Mucosa of descending colon (tissue), 3 donors: ENCODE results near the gene MST1. TPM values are rescaled to one million over a fixed set of nuclear protein-coding genes. Genes with fewer than 3 reads are reported as not detected.

Experiments
- ATAC-seq: fragments of 200-7000 bp; cut with Tn5 transposase; one replicate; pipeline ENCODE4 v1.9.1; 2020; ENCODE audit warnings: mild to moderate bottlenecking, moderate library complexity
- DNase-seq, 3 donors: peaks; one replicate each; pipeline ENCODE4 v3.0.0-alpha.2; 2020
- H3K36me3 ChIP-seq: fragments of 200-600 bp; one replicate; pipeline ENCODE4 v1.8.0; 2021; ENCODE audit warnings: low read depth, mild to moderate bottlenecking
- H3K4me1 ChIP-seq: fragments of 200-600 bp; one replicate; pipeline ENCODE4 v1.8.0; 2021; ENCODE audit warnings: low read depth, mild to moderate bottlenecking
- H3K4me3 ChIP-seq: fragments of 200-600 bp; one replicate; pipeline ENCODE4 v1.8.0; 2021; ENCODE audit warnings: mild to moderate bottlenecking
- H3K9me3 ChIP-seq: fragments of 200-600 bp; one replicate; pipeline ENCODE4 v1.8.0; 2021; ENCODE audit warnings: mild to moderate bottlenecking
- CTCF ChIP-seq: fragments of 200-600 bp; IDR thresholded peaks from one replicate; pipeline ENCODE4 v1.8.0; 2022; ENCODE audit warnings: antibody characterized with exemption, mild to moderate bottlenecking
- intact Hi-C, 2 donors: fragments of 100-400 bp; cut with DNase I in 1 of 2; cut with micrococcal nuclease in 1 of 2; formaldehyde crosslinking; loops; one replicate each; pipeline versions ENCODE4 v1.11.0 to v1.11.1; 2022; cut with DNase I, micrococcal nuclease
- long read RNA-seq, 2 donors: library from polyadenylated mRNA; unstranded; transcript quantifications; one replicate each; pipeline ENCODE4 v2.0.0, GENCODE V29; 2019 to 2021
- total RNA-seq, 3 donors: library from RNA; stranded (reverse); fragmentation: NEBNext Ultra II Directional in 2 of 3; extraction: Animal tissue kit (Norgen Biotek cat#: 25700) in 2 of 3; gene quantifications; one replicate each; pipeline versions ENCODE4 v1.2.1 to v1.2.4, GENCODE V29; 2021 to 2023
- donor health status: DM: no; HTN: no; CAD: no; lungs with moderate emphysema.
- donor health status: DM: no; HTN: no; CAD: no.
- donor health status: DM: no; HTN: yes; CAD: no.

Gene MST1
- 10 to 100 TPM; 16.8 to 55.9 (median 18.8) TPM for total RNA-seq
- long read RNA-seq, donor 1, partial matches to known transcripts, result 0 of 3 reads
- long read RNA-seq, donor 1, other reads (novel, unspliced or antisense), result 3 of 3 reads
- long read RNA-seq, donor 2, partial matches to known transcripts, result 1 of 3 reads
- long read RNA-seq, donor 2, other reads (novel, unspliced or antisense), result 1 of 3 reads

DNA sequence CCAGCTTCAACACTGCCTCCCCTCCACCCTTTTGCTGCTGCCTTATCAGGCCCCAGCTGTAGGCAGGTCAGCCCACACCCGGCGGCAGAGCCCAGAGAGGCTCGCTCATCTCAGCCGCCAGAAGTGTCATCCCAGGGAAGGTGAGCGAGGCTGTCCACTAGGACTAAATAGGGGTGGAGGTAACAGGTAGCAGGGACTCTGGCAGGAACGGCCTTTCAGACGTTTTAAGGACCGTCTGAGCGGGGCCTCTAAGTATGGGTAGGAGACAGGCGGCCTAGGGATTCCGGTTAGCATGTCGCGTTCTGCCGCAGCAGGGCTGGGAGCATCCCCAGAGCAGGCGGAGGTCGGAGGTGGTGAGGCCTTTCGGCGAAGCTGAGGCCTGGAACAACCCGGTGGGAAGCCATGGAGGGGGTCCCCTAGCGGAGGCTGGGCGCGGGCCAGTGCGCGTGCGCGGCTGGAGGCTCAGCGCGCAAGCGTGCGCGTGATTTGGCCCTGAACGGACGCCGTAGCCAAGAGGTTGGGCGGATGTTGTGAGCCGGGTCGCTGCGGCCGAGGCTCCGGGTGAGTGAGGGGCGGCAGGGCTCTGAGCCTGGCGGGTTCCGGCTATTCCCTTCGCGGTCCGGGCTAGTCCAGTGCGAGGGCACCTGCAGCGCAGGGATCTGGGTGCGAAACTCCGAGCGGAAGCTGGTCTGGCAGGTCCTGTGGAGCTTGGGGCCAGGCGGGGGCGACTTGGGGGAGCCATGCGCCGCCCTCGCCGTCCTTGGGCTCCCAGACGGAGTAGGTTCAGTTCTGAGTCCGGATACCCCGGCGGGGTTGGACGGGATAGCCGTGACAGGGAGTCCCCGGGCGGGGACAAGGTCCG lies at the start of gene MST1, which contains the start of gene RNF123:
Gene MST1, minus strand, starts transcription at position 429 of the 862 bp plus-strand sequence. CDS start 783 bp downstream, outside the sequence.
Gene RNF123, plus strand, starts transcription at position 512 of the 862 bp plus-strand sequence. CDS start 1,609 bp downstream, outside the sequence.
- Histone ChIP-seq H3K4me1 (peaks cover 21% of the 10 kb centered on the region), H3K9me3 (no peaks in the 10 kb centered on the region), H3K36me3 (no peaks in the 10 kb centered on the region), H3K4me3 (peak within 1 kb of the TSS; percentile 97)
- peak; percentile 85 for ATAC-seq
- intact Hi-C loops, result no loop called here
- no peak for TF ChIP-seq CTCF
- DNase-seq, result peak; percentile 91 to 93 (median 92)

- no peak for DNase-seq
- Histone ChIP-seq H3K9me3 (no peaks in the 10 kb centered on the region), H3K4me3 (no peak overlapping the region), H3K36me3 (peaks cover 11% of the 10 kb centered on the region), H3K4me1 (no peaks in the 10 kb centered on the region)
- TF ChIP-seq CTCF, result no peak
- ATAC-seq, result no peak
- intact Hi-C loops, result no loop called here
Observed at GRCh38 chr3:49738067-49738713, 48.9 kb upstream of the MST1 start.

DNA sequence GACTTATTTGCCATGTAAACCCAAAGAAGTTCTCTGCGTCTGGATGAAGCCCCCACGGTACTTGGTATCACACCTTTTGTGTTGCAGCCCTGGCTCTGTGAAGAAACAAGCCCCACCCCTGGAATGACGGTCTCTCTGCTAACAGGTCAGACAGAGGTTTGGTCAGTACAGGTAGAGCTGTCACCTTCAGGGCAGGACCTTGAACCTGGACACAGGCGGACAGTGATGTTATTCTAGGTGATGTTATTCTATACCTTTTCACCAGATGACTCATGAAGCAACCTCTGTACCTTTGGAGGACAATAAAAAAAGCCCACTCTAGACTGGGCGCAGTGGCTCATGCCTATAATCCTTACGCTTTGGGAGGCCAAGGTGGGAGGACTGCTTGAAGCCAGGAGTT lies 45.5 kb upstream of the MST1 start:
- peaks cover 11% of the 10 kb centered on the region for H3K36me3 ChIP-seq
- H3K4me1 ChIP-seq, result no peaks in the 10 kb centered on the region
- ATAC-seq, result peak; percentile 74
- no peak for DNase-seq
- intact Hi-C loops, result no loop called here
- no peaks in the 10 kb centered on the region for H3K9me3 ChIP-seq
- no peak overlapping the region for H3K4me3 ChIP-seq
- TF ChIP-seq CTCF, result no peak

DNA sequence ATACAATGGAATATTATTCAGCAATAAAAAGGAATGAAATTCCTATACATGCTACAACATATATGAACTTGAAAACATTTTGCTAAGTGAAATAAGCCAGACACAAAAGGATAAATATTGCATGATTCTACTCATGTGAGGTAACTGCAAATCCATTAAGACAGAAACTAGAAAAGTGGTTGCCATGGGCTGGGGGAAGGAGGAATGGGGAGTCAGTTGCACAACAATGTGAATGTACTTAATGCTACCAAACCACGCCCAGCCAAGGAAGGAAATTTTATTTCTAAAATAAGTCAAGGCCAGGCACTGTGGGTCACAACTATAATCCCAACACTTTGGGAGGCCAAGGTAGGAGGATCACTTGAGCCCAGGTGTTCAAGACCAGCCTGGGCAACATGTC lies 44.3 kb upstream of the MST1 start:
- no peak for ATAC-seq
- no peak for TF ChIP-seq CTCF

GRCh38 chr3:49732597-49732996 lies 43.3 kb upstream of the MST1 start:
- peaks cover 6% of the 10 kb centered on the region for H3K36me3 ChIP-seq
- H3K4me1 ChIP-seq, result no peaks in the 10 kb centered on the region
- no peaks in the 10 kb centered on the region for H3K9me3 ChIP-seq
- intact Hi-C loops, result no loop called here
- DNase-seq (no peak), ATAC-seq (no peak)
- TF ChIP-seq CTCF, result no peak
- H3K4me3 ChIP-seq, result no peak overlapping the region

More for the DNA sequence above, 44.3 kb upstream of the MST1 start:
- Histone ChIP-seq H3K36me3 (peaks cover 11% of the 10 kb centered on the region), H3K4me1 (no peaks in the 10 kb centered on the region), H3K9me3 (no peaks in the 10 kb centered on the region), H3K4me3 (no peak overlapping the region)
- no peak for DNase-seq
- intact Hi-C loops, result no loop called here
